Stomach (tissue), 9 donors: ENCODE measurements around the gene CAMK2N2. TPM values are rescaled to one million over a fixed set of nuclear protein-coding genes. Genes with fewer than 3 reads are reported as not detected.
A peak's percentile ranks its signal among the peaks of the same experiment; 100 is the strongest.

ENCODE experiments used
- DNase-seq, 2 donors: peaks; one replicate each; pipeline versions ENCODE4 v3.0.0 to v3.0.0-alpha.2; 2013 to 2019
- H3K27ac ChIP-seq, 5 donors: fragments of 200-600 bp in 4 of 5; sonication (generic) in 4 of 5; one replicate each; pipeline ENCODE4 v1.5.1; 2013 to 2019; ENCODE audit warnings: mild to moderate bottlenecking in 1 of 5, moderate library complexity in 1 of 5
- H3K27me3 ChIP-seq, 3 donors: fragments of 200-600 bp; sonication (generic); one replicate each; pipeline ENCODE4 v1.5.1; 2017 to 2019; ENCODE audit warnings: mixed run types in 1 of 3
- H3K36me3 ChIP-seq, 4 donors: fragments of 200-600 bp; sonication (generic); 1 replicate in 3 of 4; 2 replicates in 1 of 4; pipeline ENCODE4 v1.5.1; 2016 to 2019
- H3K4me1 ChIP-seq, 4 donors: fragments of 200-600 bp; sonication (generic); one replicate each; pipeline ENCODE4 v1.5.1; 2016 to 2019
- H3K4me3 ChIP-seq, 4 donors: fragments of 200-600 bp; sonication (generic) in 3 of 4; one replicate each; pipeline ENCODE4 v1.5.1; 2016 to 2019; ENCODE audit warnings: mild to moderate bottlenecking in 1 of 4
- H3K9me3 ChIP-seq, 4 donors: fragments of 200-600 bp; sonication (generic); one replicate each; pipeline ENCODE4 v1.5.1; 2016 to 2019
- CTCF ChIP-seq, 7 experiments: fragments of 450-650 bp in 4 of 7; fragments of 200-600 bp in 3 of 7; sonication (generic) in 3 of 7; IDR thresholded peaks; one replicate each; pipeline ENCODE4 v1.5.1; 2016 to 2019; ENCODE audit warnings: antibody characterized with exemption in 7 of 7, control low read depth in 2 of 7, mild to moderate bottlenecking in 1 of 7
- EP300 ChIP-seq: sonication (generic); formaldehyde crosslinking; IDR thresholded peaks from one replicate; pipeline ENCODE4 v1.6.1; 2017; ENCODE audit warnings: antibody characterized with exemption
- POLR2A ChIP-seq, 4 donors: fragments of 450-650 bp; IDR thresholded peaks; one replicate each; pipeline ENCODE4 v1.6.1; 2016; ENCODE audit warnings: antibody characterized with exemption in 4 of 4, control low read depth in 2 of 4, mild to moderate bottlenecking in 1 of 4, moderate library complexity in 1 of 4
- POLR2AphosphoS5 ChIP-seq, 3 donors: sonication (generic); formaldehyde crosslinking; IDR thresholded peaks; one replicate each; pipeline ENCODE4 v1.6.1; 2016; ENCODE audit warnings: antibody characterized with exemption in 3 of 3
- WGBS, 5 donors: extraction: QIAGEN DNeasy Blood & Tissue Kit in 3 of 5; methylation state at CpG; one replicate each; pipeline versions ENCODE4 v1.1.5 to v1.1.7; 2013 to 2018; 5-methylcytosine and 5-hydroxymethylcytosine counted together
- intact Hi-C: fragments of 100-400 bp; cut with DNase I; formaldehyde crosslinking; loops from one replicate; pipeline ENCODE4 v1.15.1; 2023; ENCODE audit warnings: low total_unique reads
- polyA plus RNA-seq, 3 donors: library from polyadenylated mRNA; stranded (reverse); fragments of 200-250 nt; gene quantifications; one replicate each; pipeline ENCODE4 v1.2.3, GENCODE V29; 2013
- total RNA-seq, 5 donors: library from RNA; depleted of rRNA; stranded (reverse); fragments of >200 nt; gene quantifications; one replicate each; pipeline versions ENCODE4 v1.1.0 to v1.2.3, GENCODE V29; 2014 to 2016
- donor health status: healthy with polysubstance abuse.
- donor health status: Bipolar disorder and iron deficiency.
- donor health status: healthy.

Gene CAMK2N2
- total and polyA plus RNA-seq, 8 donors = 0.58 to 1.2 (median 0.68) TPM; not detected in 5

- intact Hi-C loops = loop anchor here (10.0 kb wide), 1 partner anchor 56 kb away; the partner anchor contains the start of gene ABCF3
- H3K4me1 ChIP-seq = peaks cover 10 to 15% (median 12%) of the 10 kb centered on the region in 4 donors
- WGBS, 5 donors = 62 to 79% (median 75%) methylated on average over 2 to 4 of the region's 4 CpGs
- H3K27ac ChIP-seq = no peak overlapping the region
- H3K27me3 ChIP-seq = peaks cover 0 to 33% (median 0%) of the 10 kb centered on the region in 3 donors
- H3K9me3 ChIP-seq = no peaks in the 10 kb centered on the region
- no peak for TF ChIP-seq POLR2A (IDR thresholded peaks at IDR 0.05)
- no peak for TF ChIP-seq POLR2AphosphoS5 (IDR thresholded peaks at IDR 0.05)
- no peak for TF ChIP-seq EP300
- TF ChIP-seq CTCF (IDR thresholded peaks at IDR 0.05) = no peak
- peaks cover 31 to 38% (median 37%) of the 10 kb centered on the region in 4 donors for H3K36me3 ChIP-seq
- peak in 1 of 2 donors; percentile 72 for DNase-seq
- no peak overlapping the region for H3K4me3 ChIP-seq
These were observed 20.8 kb downstream of the CAMK2N2 start for GRCh38 chr3:184240384-184241140.

GRCh38 chr3:184239708-184240107 is 21.6 kb downstream of the CAMK2N2 start:
- TF ChIP-seq CTCF (IDR thresholded peaks at IDR 0.05) (no peak), EP300 (no peak)
- peaks cover 22 to 30% (median 28%) of the 10 kb centered on the region in 4 donors for H3K36me3 ChIP-seq
- intact Hi-C loops = loop anchor here (10.0 kb wide), 2 partner anchors 55 to 345 kb away; partner anchors contain the start of gene ABCF3

DNA sequence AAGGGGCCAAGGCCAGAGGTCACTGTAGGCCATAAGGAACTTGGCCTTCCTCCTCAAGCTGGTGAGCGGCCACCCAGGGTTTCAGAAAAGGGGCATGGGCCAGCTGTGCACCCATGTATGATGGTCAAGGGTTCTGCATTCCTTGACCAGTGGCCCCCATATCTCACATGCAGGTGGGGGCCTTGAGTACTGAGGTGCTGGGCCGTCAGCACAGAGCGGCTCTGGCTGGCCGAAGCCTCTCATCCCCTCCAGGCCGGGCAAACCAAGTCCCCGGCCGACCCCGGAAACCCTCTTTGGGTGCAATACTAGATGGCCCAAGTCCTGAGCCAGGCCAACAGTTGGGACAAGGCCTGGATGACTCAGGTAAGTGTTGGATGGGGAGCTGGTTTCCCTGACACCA is 22.1 kb downstream of the CAMK2N2 start:
- Histone ChIP-seq H3K4me1 (peaks cover 10 to 15% (median 12%) of the 10 kb centered on the region in 4 donors), H3K4me3 (no peak overlapping the region), H3K27ac (no peak overlapping the region), H3K9me3 (no peaks in the 10 kb centered on the region), H3K27me3 (peaks cover 0 to 43% (median 4%) of the 10 kb centered on the region in 3 donors), H3K36me3 (peaks cover 18 to 25% (median 24%) of the 10 kb centered on the region in 4 donors)
- WGBS, 5 donors = 86 to 94% (median 93%) methylated on average over 8 of the region's 8 CpGs
- no peak for TF ChIP-seq POLR2AphosphoS5 (IDR thresholded peaks at IDR 0.05)
- no peak for TF ChIP-seq EP300
- no peak for TF ChIP-seq POLR2A (IDR thresholded peaks at IDR 0.05)
- no peak for TF ChIP-seq CTCF (IDR thresholded peaks at IDR 0.05)
- intact Hi-C loops = loop anchor here (10.0 kb wide), 1 partner anchor 344 kb away; no protein-coding TSS in a partner anchor
- no peak for DNase-seq

More at GRCh38 chr3:184239708-184240107, 21.6 kb downstream of the CAMK2N2 start:
- H3K4me1 ChIP-seq = peaks cover 10 to 15% (median 12%) of the 10 kb centered on the region in 4 donors
- no peak overlapping the region for H3K4me3 ChIP-seq
- H3K9me3 ChIP-seq = no peaks in the 10 kb centered on the region
- DNase-seq = no peak
- peaks cover 0 to 38% (median 0%) of the 10 kb centered on the region in 3 donors for H3K27me3 ChIP-seq
- no peak overlapping the region for H3K27ac ChIP-seq
- 78 to 84% (median 80%) methylated on average over 7 of the region's 7 CpGs for WGBS, 5 donors

DNA sequence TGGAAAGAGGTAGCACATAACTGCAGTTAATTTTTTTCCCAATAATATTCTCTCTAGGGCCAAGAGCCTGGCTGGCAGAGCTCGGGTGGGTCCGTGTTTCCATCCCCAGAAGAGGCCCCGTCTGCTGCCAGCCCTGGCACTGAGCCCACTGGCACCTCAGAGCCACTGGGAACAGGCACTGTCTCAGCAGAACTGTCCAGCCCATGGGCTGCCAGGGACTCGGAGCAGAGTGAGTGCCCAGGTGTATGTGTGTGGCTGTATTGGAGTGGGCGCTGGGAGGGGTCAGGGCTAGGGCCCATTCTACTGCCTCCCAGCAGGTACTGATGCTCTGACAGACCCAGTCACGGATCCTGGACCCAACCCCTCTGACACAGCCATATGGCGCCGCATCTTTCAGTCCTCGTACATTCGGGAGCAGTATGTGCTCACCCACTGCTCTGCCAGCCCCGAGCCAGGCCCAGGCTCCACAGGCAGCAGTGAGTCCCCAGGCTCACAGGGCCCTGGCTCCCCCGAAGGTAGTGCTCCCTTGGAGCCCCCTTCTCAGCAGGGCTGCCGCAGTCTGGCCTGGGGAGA is 23.0 kb downstream of the CAMK2N2 start:
- intact Hi-C loops = loop anchor here (10.0 kb wide), 1 partner anchor 344 kb away; no protein-coding TSS in a partner anchor
- H3K27ac ChIP-seq = no peak overlapping the region
- WGBS, 5 donors = 49 to 77% (median 74%) methylated on average over 6 to 13 of the region's 13 CpGs

More for the DNA sequence above, 23.0 kb downstream of the CAMK2N2 start:
- Histone ChIP-seq H3K4me1 (peaks cover 10 to 15% (median 12%) of the 10 kb centered on the region in 4 donors), H3K36me3 (peaks cover 10 to 16% (median 15%) of the 10 kb centered on the region in 4 donors), H3K9me3 (no peaks in the 10 kb centered on the region), H3K4me3 (no peak overlapping the region), H3K27me3 (peaks cover 0 to 52% (median 5%) of the 10 kb centered on the region in 3 donors)
- no peak for DNase-seq
- no peak for TF ChIP-seq POLR2A (IDR thresholded peaks at IDR 0.05)
- no peak for TF ChIP-seq POLR2AphosphoS5 (IDR thresholded peaks at IDR 0.05)
- TF ChIP-seq CTCF (IDR thresholded peaks at IDR 0.05) = no peak
- no peak for TF ChIP-seq EP300
